HEK293 (cell line): ENCODE measurements around the gene FSTL4.
A peak's percentile ranks its signal among the peaks of the same experiment; 100 is the strongest.

Source experiments
- CTCF ChIA-PET: fragments of 350-600 bp; formaldehyde crosslinking; extraction: SDS; loops from one replicate; lab custom pipeline; 2021; ENCODE audit warnings: antibody characterized with exemption; lab: Yijun Ruan, JAX
- POLR2A ChIA-PET: fragments of 300-600 bp; formaldehyde crosslinking; extraction: SDS; loops from one replicate; lab custom pipeline; 2020; ENCODE audit warnings: antibody characterized with exemption, inconsistent platforms; lab: Yijun Ruan, JAX
- H3K27ac ChIP-seq: fragments of 200-500 bp; sonication (Bioruptor generic); 2 replicates; pipeline ENCODE4 v1.5.1; 2014; ENCODE audit warnings: low read depth, low read length, control low read depth, inconsistent platforms; ENCODE audit errors: extremely low read depth
- H3K36me3 ChIP-seq, 2 experiments: fragments of 200-500 bp in 1 of 2; sonication (Bioruptor generic) in 1 of 2; 1 replicate in 1 of 2; 2 replicates in 1 of 2; pipeline ENCODE4 v1.5.1; 2014 to 2017; ENCODE audit warnings: inconsistent platforms in 2 of 2, low read length in 2 of 2; ENCODE audit not compliant: control insufficient read depth in 2 of 2, insufficient read depth in 1 of 2
- H3K4me1 ChIP-seq: fragments of 200-500 bp; sonication (Bioruptor generic); 2 replicates; pipeline ENCODE4 v1.5.1; 2014; ENCODE audit warnings: mild to moderate bottlenecking, low read length, inconsistent platforms; ENCODE audit not compliant: control insufficient read depth, insufficient read depth
- H3K4me3 ChIP-seq: 2 replicates; pipeline ENCODE4 v1.5.1; 2011; ENCODE audit warnings: low read depth, mild to moderate bottlenecking, control low read depth, low read length, moderate library complexity
- H3K9me3 ChIP-seq: fragments of 200-500 bp; sonication (Bioruptor generic); 2 replicates; pipeline ENCODE4 v1.5.1; 2014; ENCODE audit warnings: low read depth, low read length, inconsistent platforms; ENCODE audit not compliant: control insufficient read depth, insufficient read depth
- CTCF ChIP-seq: fragments of 450-650 bp; formaldehyde crosslinking; IDR thresholded peaks from 2 replicates; pipeline ENCODE4 v1.5.1; 2016; ENCODE audit warnings: missing biosample characterization, missing genetic modification characterization
- GLI2 ChIP-seq: fragments of 450-650 bp; formaldehyde crosslinking; IDR thresholded peaks from 2 replicates; pipeline ENCODE4; 2017; ENCODE audit warnings: missing biosample characterization, missing genetic modification characterization, low read depth, borderline replicate concordance
- KLF17 ChIP-seq: fragments of 450-650 bp; formaldehyde crosslinking; IDR thresholded peaks from 2 replicates; pipeline ENCODE4 v1.5.1; 2016; ENCODE audit warnings: missing biosample characterization, missing genetic modification characterization
- PATZ1 ChIP-seq: fragments of 450-650 bp; formaldehyde crosslinking; IDR thresholded peaks from 2 replicates; pipeline ENCODE4 v1.5.1; 2016; ENCODE audit warnings: missing biosample characterization, missing genetic modification characterization
- SP7 ChIP-seq: fragments of 450-650 bp; formaldehyde crosslinking; IDR thresholded peaks from 2 replicates; pipeline ENCODE4 v1.5.1; 2016; ENCODE audit warnings: missing biosample characterization, missing genetic modification characterization
- TSHZ1 ChIP-seq: fragments of 450-650 bp; formaldehyde crosslinking; IDR thresholded peaks from 2 replicates; pipeline ENCODE4 v1.5.1; 2016; ENCODE audit warnings: missing biosample characterization, missing genetic modification characterization, borderline replicate concordance
- YY1 ChIP-seq: fragments of 450-650 bp; formaldehyde crosslinking; IDR thresholded peaks from 2 replicates; pipeline ENCODE4 v1.5.1; 2018; ENCODE audit warnings: missing biosample characterization, missing genetic modification characterization
- ZBTB20 ChIP-seq: fragments of 450-650 bp; formaldehyde crosslinking; IDR thresholded peaks from 2 replicates; pipeline ENCODE4 v1.5.1; 2016; ENCODE audit warnings: missing biosample characterization, missing genetic modification characterization
- ZEB2 ChIP-seq: fragments of 450-650 bp; formaldehyde crosslinking; IDR thresholded peaks from 2 replicates; pipeline ENCODE4 v1.5.1; 2016; ENCODE audit warnings: missing biosample characterization, missing genetic modification characterization
- ZNF114 ChIP-seq: fragments of 450-650 bp; formaldehyde crosslinking; IDR thresholded peaks from 2 replicates; pipeline ENCODE4 v1.5.0; 2017; ENCODE audit warnings: missing biosample characterization, missing genetic modification characterization
- ZNF2 ChIP-seq: fragments of 450-650 bp; formaldehyde crosslinking; IDR thresholded peaks from 2 replicates; pipeline ENCODE4 v1.5.1; 2016; ENCODE audit warnings: missing biosample characterization, missing genetic modification characterization
- ZNF23 ChIP-seq: fragments of 450-650 bp; formaldehyde crosslinking; IDR thresholded peaks from 2 replicates; pipeline ENCODE4 v1.5.1; 2016; ENCODE audit warnings: missing biosample characterization, missing genetic modification characterization, borderline replicate concordance
- ZNF239 ChIP-seq: fragments of 450-650 bp; formaldehyde crosslinking; IDR thresholded peaks from 2 replicates; pipeline ENCODE4 v1.5.1; 2016; ENCODE audit warnings: missing biosample characterization, missing genetic modification characterization
- ZNF350 ChIP-seq: fragments of 450-650 bp; formaldehyde crosslinking; IDR thresholded peaks from 2 replicates; pipeline ENCODE4 v1.5.0; 2017; ENCODE audit warnings: missing biosample characterization, mild to moderate bottlenecking, missing genetic modification characterization
- ZNF366 ChIP-seq: fragments of 450-650 bp; formaldehyde crosslinking; conservative IDR thresholded peaks from 2 replicates; pipeline ENCODE4 v1.5.1; 2016; ENCODE audit warnings: missing biosample characterization, missing genetic modification characterization
- ZNF398 ChIP-seq: fragments of 450-650 bp; formaldehyde crosslinking; IDR thresholded peaks from 2 replicates; pipeline ENCODE4 v1.5.1; 2017; ENCODE audit warnings: missing biosample characterization, missing genetic modification characterization
- ZNF514 ChIP-seq: fragments of 450-650 bp; formaldehyde crosslinking; IDR thresholded peaks from 2 replicates; pipeline ENCODE4 v1.5.1; 2016; ENCODE audit warnings: missing biosample characterization, missing genetic modification characterization
- ZNF560 ChIP-seq: fragments of 450-650 bp; formaldehyde crosslinking; IDR thresholded peaks from 2 replicates; pipeline ENCODE4 v1.5.1; 2017; ENCODE audit warnings: missing biosample characterization, missing genetic modification characterization, borderline replicate concordance
- ZNF580 ChIP-seq: fragments of 450-650 bp; formaldehyde crosslinking; IDR thresholded peaks from 2 replicates; pipeline ENCODE4 v1.5.1; 2016; ENCODE audit warnings: missing biosample characterization, missing genetic modification characterization
- ZNF629 ChIP-seq: fragments of 450-650 bp; formaldehyde crosslinking; IDR thresholded peaks from 2 replicates; pipeline ENCODE4 v1.5.1; 2017; ENCODE audit warnings: missing biosample characterization, missing genetic modification characterization
- ZNF654 ChIP-seq: fragments of 450-650 bp; formaldehyde crosslinking; IDR thresholded peaks from 2 replicates; pipeline ENCODE4 v1.5.1; 2016; ENCODE audit warnings: low read depth, missing biosample characterization, missing genetic modification characterization
- ZNF704 ChIP-seq: fragments of 450-650 bp; formaldehyde crosslinking; IDR thresholded peaks from 2 replicates; pipeline ENCODE4 v1.5.1; 2016; ENCODE audit warnings: missing biosample characterization, missing genetic modification characterization
- ZNF747 ChIP-seq: fragments of 450-650 bp; formaldehyde crosslinking; IDR thresholded peaks from 2 replicates; pipeline ENCODE4 v1.5.1; 2016; ENCODE audit warnings: missing biosample characterization, missing genetic modification characterization

Gene FSTL4

GRCh38 chr5:133287500-133287899, 324.8 kb downstream of the FSTL4 start:
- CTCF ChIA-PET: interaction anchor here (0.5 to 9.5 kb wide), 14 partner anchors 9 to 762 kb away, joined by 3 to 98 read pairs (median 4); no protein-coding TSS in a partner anchor
- Histone ChIP-seq H3K36me3 (no peaks in the 10 kb centered on the region), H3K4me1 (no peaks in the 10 kb centered on the region), H3K27ac (no peak overlapping the region)
- TF ChIP-seq CTCF: peak; percentile 70
- peak; percentile 67 for TF ChIP-seq ZNF654
- TF ChIP-seq ZNF23 (tag by site-specific recombination): no peak
- no peak for TF ChIP-seq ZNF114 (tag by site-specific recombination)
- TF ChIP-seq ZNF747 (tag by site-specific recombination): no peak
- no peak for TF ChIP-seq SP7 (tag by site-specific recombination)
- no peak for TF ChIP-seq ZNF580
- 0 out of 2 replicates have a peak, but pooled peaks have one; percentile 20 for TF ChIP-seq ZNF2 (tag by site-specific recombination)
- no peak for TF ChIP-seq ZNF560 (tag by site-specific recombination)
- TF ChIP-seq ZNF704 (tag by site-specific recombination): no peak
- no peak for TF ChIP-seq ZNF350 (tag by site-specific recombination)
- no peak for TF ChIP-seq PATZ1 (tag by site-specific recombination)
- TF ChIP-seq, all 188 proteins: peak for 3
- POLR2A ChIA-PET: interaction anchor here (0.5 to 0.7 kb wide), 2 partner anchors 110 to 1650 kb away, joined by 3 to 6 read pairs; no protein-coding TSS in a partner anchor
- no peak overlapping the region for H3K4me3 ChIP-seq
- H3K9me3 ChIP-seq: no peaks in the 10 kb centered on the region

- H3K27ac ChIP-seq: no peak overlapping the region
- H3K4me3 ChIP-seq: no peak overlapping the region
- H3K36me3 ChIP-seq: no peaks in the 10 kb centered on the region
- POLR2A ChIA-PET: interaction anchor here (0.7 kb wide), 1 partner anchor 1651 kb away, joined by 3 read pairs; no protein-coding TSS in a partner anchor
- CTCF ChIA-PET: interaction anchor here (0.6 to 9.5 kb wide), 6 partner anchors 8 to 306 kb away, joined by 3 to 98 read pairs (median 5); no protein-coding TSS in a partner anchor
- no peaks in the 10 kb centered on the region for H3K4me1 ChIP-seq
- TF ChIP-seq ZNF514 (no peak), YY1 (tag by site-specific recombination) (no peak), ZNF239 (no peak), ZBTB20 (tag by site-specific recombination) (no peak), GLI2 (tag by site-specific recombination) (no peak), KLF17 (no peak), ZEB2 (tag by site-specific recombination) (no peak), ZNF366 (tag by site-specific recombination) (no peak), TSHZ1 (tag by site-specific recombination) (no peak), ZNF629 (tag by site-specific recombination) (no peak), ZNF398 (tag by site-specific recombination) (no peak)
- TF ChIP-seq, all 188 proteins: peak for 0
- no peaks in the 10 kb centered on the region for H3K9me3 ChIP-seq
These were observed 325.9 kb downstream of the FSTL4 start for GRCh38 chr5:133286483-133286882.
